Spleen (tissue), 7 donors: Measurements from ENCODE around the gene KCNJ14.

Source experiments
- POLR2AphosphoS5 ChIP-seq, 3 donors: sonication (generic); formaldehyde crosslinking; IDR thresholded peaks; one replicate each; pipeline ENCODE4 v1.5.1; 2017; ENCODE audit warnings: antibody characterized with exemption in 3 of 3
- TF ChIP-seq, protein P1 (sequence below), 11 experiments: fragments of 200-600 bp in 7 of 11; fragments of 450-650 bp in 4 of 11; sonication (generic) in 4 of 11; IDR thresholded peaks in 8 of 11; conservative IDR thresholded peaks in 3 of 11; 1 replicate in 7 of 11; 2 replicates in 4 of 11; pipeline versions ENCODE4 v1.4.0 to v1.8.0; 2016 to 2021; ENCODE audit warnings: antibody characterized with exemption in 11 of 11, inconsistent platforms in 4 of 11, mild to moderate bottlenecking in 1 of 11
- donor health status: DM: no; HTN: no; CAD: no; lungs with moderate emphysema.
- donor health status: DM: no; HTN: no; CAD: no.
- donor health status: DM: no; HTN: no; CAD: no.

DNA sequence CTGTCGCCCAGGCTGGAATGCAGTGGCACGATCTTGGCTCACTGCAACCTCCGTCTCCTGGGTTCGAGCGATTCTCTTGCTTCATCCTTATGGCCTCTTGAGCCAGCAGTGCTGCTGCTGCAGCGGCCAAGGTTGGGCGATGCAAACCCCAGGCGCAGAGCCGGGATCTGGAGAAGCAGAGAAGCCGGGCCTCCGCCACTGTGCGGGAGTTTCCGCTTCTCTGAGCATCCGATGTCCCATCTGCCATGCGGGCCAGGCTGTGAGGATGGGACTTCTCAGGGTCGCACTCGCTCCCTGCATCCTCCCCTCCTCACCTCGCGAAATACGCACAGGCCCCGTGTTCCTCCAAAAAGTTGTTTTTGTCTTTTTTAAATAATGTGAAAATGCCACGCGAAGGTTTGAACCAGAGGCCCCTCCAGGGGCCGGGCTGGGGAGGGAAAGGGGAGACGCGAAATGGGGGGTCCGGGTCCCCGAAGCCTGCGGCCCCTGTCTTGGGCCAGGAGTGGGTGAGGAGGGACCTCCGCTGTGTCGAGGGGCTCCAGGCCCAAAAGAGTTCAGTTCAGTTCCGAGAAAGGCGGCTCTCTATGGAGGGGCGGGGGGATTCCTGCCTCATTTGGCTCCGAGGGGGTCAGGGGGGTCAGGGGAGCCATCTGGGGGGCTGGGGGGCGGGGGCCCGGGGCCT lies 29.7 kb downstream of the KCNJ14 start:
- TF ChIP-seq, protein P1, sequence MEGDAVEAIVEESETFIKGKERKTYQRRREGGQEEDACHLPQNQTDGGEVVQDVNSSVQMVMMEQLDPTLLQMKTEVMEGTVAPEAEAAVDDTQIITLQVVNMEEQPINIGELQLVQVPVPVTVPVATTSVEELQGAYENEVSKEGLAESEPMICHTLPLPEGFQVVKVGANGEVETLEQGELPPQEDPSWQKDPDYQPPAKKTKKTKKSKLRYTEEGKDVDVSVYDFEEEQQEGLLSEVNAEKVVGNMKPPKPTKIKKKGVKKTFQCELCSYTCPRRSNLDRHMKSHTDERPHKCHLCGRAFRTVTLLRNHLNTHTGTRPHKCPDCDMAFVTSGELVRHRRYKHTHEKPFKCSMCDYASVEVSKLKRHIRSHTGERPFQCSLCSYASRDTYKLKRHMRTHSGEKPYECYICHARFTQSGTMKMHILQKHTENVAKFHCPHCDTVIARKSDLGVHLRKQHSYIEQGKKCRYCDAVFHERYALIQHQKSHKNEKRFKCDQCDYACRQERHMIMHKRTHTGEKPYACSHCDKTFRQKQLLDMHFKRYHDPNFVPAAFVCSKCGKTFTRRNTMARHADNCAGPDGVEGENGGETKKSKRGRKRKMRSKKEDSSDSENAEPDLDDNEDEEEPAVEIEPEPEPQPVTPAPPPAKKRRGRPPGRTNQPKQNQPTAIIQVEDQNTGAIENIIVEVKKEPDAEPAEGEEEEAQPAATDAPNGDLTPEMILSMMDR (IDR thresholded peaks at IDR 0.05 in 8 of 11, conservative IDR thresholded peaks at IDR 0.05 in 3 of 11) = no peak
- TF ChIP-seq POLR2AphosphoS5 (IDR thresholded peaks at IDR 0.05) = no peak
